GM19455 (cell line): Measurements from ENCODE around the gene CTXN1.

Source experiments
- ATAC-seq: cut with Tn5 transposase; IDR thresholded peaks from one replicate; pipeline ENCODE4 v1.9.1; 2021; ENCODE audit not compliant: unreplicated experiment

CTXN1 gene

GRCh38 chr19:7877249-7877836 is 48.6 kb downstream of the CTXN1 start:
- ATAC-seq: no peak

DNA sequence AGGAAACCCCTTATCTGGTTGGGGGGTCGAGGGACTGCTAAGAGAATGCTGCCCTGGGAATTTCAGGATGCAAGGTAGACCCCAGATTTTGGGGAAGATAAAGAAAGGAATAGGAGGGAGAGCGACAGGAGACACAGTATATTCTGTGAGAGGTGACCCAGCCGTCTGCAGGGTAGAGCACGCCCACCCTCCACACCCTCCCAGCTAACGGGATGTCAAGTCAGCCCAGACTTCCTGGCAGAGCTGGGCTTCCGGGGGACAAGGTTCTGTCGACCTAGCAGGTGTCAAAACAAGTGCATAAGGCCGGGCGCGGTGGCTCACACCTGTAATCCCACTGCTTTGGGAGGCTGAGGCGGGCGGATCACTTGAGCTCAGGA is 51.0 kb downstream of the CTXN1 start:
- ATAC-seq: no peak
